Measurements from ENCODE around the gene NPAS3.

NPAS3 gene

GRCh38 chr14:33711811-33712216 lies 773.1 kb downstream of the NPAS3 start:
- H3K27ac ChIP-seq: no peak overlapping the region
- TF ChIP-seq, protein P1, sequence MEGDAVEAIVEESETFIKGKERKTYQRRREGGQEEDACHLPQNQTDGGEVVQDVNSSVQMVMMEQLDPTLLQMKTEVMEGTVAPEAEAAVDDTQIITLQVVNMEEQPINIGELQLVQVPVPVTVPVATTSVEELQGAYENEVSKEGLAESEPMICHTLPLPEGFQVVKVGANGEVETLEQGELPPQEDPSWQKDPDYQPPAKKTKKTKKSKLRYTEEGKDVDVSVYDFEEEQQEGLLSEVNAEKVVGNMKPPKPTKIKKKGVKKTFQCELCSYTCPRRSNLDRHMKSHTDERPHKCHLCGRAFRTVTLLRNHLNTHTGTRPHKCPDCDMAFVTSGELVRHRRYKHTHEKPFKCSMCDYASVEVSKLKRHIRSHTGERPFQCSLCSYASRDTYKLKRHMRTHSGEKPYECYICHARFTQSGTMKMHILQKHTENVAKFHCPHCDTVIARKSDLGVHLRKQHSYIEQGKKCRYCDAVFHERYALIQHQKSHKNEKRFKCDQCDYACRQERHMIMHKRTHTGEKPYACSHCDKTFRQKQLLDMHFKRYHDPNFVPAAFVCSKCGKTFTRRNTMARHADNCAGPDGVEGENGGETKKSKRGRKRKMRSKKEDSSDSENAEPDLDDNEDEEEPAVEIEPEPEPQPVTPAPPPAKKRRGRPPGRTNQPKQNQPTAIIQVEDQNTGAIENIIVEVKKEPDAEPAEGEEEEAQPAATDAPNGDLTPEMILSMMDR (IDR thresholded peaks at IDR 0.05): no peak
- no peak for TF ChIP-seq ZFX (IDR thresholded peaks at IDR 0.05; ENCODE audit: borderline replicate concordance)

GRCh38 chr14:33714527-33715226 lies 776.0 kb downstream of the NPAS3 start:
- H3K27ac ChIP-seq: no peak overlapping the region
- TF ChIP-seq, protein P1 (IDR thresholded peaks at IDR 0.05): no peak
- no peak for TF ChIP-seq ZFX (IDR thresholded peaks at IDR 0.05; ENCODE audit: borderline replicate concordance)

GRCh38 chr14:33715227-33715528 lies 776.5 kb downstream of the NPAS3 start:
- no peak overlapping the region for H3K27ac ChIP-seq

DNA sequence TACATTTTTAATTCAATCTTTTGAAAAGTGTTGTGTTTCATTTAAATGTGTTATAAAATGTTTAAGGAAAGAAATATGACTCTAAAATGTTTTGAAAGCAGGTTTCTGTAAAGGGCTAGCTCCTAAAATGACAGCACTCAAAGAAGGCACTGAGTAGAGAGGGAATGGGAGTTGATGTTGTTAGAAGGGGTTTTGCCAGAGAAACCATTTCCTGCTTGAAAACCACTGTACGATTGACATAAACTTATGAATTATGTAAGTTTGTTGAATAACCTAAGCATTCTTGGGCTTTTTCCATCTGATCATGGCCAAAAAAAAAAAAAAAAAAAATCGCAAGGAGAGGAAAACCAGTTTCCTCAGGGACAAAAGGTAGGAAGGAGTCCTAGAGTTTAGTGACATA lies 778.2 kb downstream of the NPAS3 start:
- no peak overlapping the region for H3K27ac ChIP-seq
- TF ChIP-seq, protein P1 (IDR thresholded peaks at IDR 0.05): no peak
- TF ChIP-seq ZFX (IDR thresholded peaks at IDR 0.05; ENCODE audit: borderline replicate concordance): no peak

More at GRCh38 chr14:33715227-33715528, 776.5 kb downstream of the NPAS3 start:
- TF ChIP-seq, protein P1 (IDR thresholded peaks at IDR 0.05): no peak
- no peak for TF ChIP-seq ZFX (IDR thresholded peaks at IDR 0.05; ENCODE audit: borderline replicate concordance)

DNA sequence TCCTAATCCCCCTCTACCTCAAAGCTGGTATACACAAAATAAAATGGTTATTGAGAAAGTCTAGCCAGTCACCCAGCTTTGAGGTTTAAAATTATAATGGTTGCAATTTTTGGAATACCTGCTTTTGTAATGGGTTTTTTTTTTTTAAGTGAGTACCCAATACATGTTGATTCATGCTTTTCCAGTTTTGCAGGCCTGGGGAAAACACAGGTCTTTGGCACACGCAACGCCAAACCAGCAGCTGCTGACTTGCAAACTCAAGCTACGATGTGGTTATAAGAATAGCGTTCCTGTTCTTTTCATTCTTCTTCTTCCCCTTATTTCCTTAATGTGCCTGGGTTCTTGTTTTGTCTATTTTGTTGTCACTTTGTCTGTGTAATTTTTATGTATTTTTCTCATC lies 779.2 kb downstream of the NPAS3 start:
- no peak for TF ChIP-seq ZFX (IDR thresholded peaks at IDR 0.05; ENCODE audit: borderline replicate concordance)
- TF ChIP-seq, protein P1 (IDR thresholded peaks at IDR 0.05): no peak
- no peak overlapping the region for H3K27ac ChIP-seq

DNA sequence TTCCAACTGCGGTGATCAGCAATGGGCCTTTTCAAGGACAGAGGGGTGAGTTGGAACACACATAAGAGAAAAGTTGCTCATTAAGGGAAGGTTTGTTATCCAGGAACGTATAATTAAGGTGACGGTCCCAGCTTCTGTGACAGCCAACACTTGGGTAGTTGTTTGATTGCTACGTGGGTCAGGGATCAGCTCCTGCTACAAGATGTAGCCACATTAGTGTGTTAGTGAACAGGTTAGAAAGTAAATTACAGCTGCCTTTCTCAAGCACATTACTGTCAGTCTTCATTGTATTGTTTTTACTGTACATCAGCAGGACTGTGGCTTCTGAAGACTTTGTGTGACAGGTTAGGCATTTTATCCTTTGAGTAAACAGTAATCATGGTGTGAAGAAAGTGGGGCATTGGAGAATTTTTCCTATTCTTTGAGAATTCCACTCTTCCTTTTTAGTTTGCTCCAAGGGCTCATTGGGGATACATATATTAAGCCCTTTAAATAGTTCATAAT lies 781.7 kb downstream of the NPAS3 start:
- no peak overlapping the region for H3K27ac ChIP-seq
- no peak for TF ChIP-seq ZFX (IDR thresholded peaks at IDR 0.05; ENCODE audit: borderline replicate concordance)

DNA sequence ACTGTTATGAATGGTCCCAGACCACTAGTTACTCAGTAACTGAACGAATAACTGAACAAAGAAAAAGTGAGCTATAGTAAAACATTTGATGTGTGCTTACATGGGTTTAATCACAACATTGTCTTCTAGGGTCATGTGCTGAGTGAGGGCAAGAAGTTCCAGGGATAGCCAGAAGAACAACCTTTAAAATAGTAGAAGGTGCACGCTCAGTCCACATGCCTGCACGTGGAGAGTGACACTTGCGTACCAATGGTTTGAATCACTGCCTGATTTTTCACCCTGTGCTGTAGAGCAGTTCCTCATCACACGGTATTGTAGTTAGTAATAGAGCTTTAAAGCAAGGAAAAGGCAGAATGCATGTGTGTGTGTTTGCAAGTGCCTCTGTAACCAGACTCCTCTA lies 788.0 kb downstream of the NPAS3 start:
- TF ChIP-seq, protein P1 (IDR thresholded peaks at IDR 0.05): no peak
- no peak overlapping the region for H3K27ac ChIP-seq

GRCh38 chr14:33727606-33728005 lies 788.9 kb downstream of the NPAS3 start:
- peak overlapping the region; percentile 19; the same call in 1 of the 2 replicates for H3K27ac ChIP-seq
- TF ChIP-seq ZFX (IDR thresholded peaks at IDR 0.05; ENCODE audit: borderline replicate concordance): no peak
- TF ChIP-seq, protein P1 (IDR thresholded peaks at IDR 0.05): no peak

All from 22Rv1 (cell line).